ENCODE measurements around the gene GLI2. TPM values are rescaled to one million over a fixed set of nuclear protein-coding genes. Genes with fewer than 3 reads are reported as not detected.

GLI2 gene
- total RNA-seq, 1 experiment from 2014 or later: 11.6 TPM

GRCh38 chr2:120741571-120742561 lies 6.2 kb downstream of the GLI2 start:
- Histone ChIP-seq H3K4me3 (peak overlapping the region; percentile 31; the same call in 1 of the 2 replicates), H4K20me1 (ENCODE audit: insufficient read depth) (no peaks in the 10 kb centered on the region), H3K4me1 (replicated peaks; ENCODE audit: insufficient read depth) (peaks cover 9% of the 10 kb centered on the region), H2AFZ (no peak overlapping the region), H3K4me2 (peak overlapping the region; percentile 47; the same call in 1 of the 2 replicates), H3K27ac (no peak overlapping the region), H3K79me2 (ENCODE audit: low read depth) (no peaks in the 10 kb centered on the region), H3F3A (ENCODE audit: insufficient read depth, low read depth) (no peaks in the 10 kb centered on the region), H3K36me3 (ENCODE audit: low read depth) (no peaks in the 10 kb centered on the region), H3K9me2 (ENCODE audit: insufficient read depth) (no peaks in the 10 kb centered on the region), H3K9me3 (ENCODE audit: insufficient read depth, low read depth) (no peaks in the 10 kb centered on the region), H3K27me3 (ENCODE audit: insufficient read depth, low read depth) (peaks cover 96% of the 10 kb centered on the region)
- DNase-seq: peak in 1 of 2 experiments; percentile 31
- TF ChIP-seq CTCF (conservative IDR thresholded peaks at IDR 0.05) (no peak), EZH2 (IDR thresholded peaks at IDR 0.05; ENCODE audit: low read depth) (peak; percentile 99)
- ChIA-PET POLR2A (ENCODE audit: unreplicated experiment) (no interaction called here), CTCF (no interaction called here)
- no TSS peak for BruUV-seq (replicated peaks)
- intact Hi-C loops (cut with micrococcal nuclease; ENCODE audit: unreplicated experiment): no loop called here

DNA sequence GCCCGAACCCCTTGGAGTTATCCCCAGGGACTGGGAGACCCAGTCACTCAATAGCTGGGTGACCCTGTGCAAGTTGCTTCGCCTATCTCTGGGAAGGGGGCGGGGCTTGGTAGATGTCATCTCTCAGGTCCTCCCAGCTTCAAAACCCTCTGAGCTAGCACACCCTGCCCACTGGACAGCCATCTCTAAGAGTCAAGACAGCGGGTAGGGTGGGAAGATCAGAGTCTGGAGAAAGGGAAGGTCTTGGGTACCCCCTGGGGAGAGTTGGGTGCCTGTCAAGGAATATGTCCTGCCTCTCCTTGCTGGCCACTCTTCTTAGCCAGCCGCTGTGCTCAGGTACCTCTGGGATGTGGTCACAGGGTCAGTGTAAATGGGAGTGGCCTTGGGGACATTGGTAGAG lies 8.0 kb downstream of the GLI2 start:
- H4K20me1 ChIP-seq (ENCODE audit: insufficient read depth): no peaks in the 10 kb centered on the region
- H2AFZ ChIP-seq: no peak overlapping the region
- H3K27ac ChIP-seq: no peak overlapping the region
- BruUV-seq (replicated peaks): no TSS peak
- no peaks in the 10 kb centered on the region for H3K4me1 ChIP-seq (replicated peaks; ENCODE audit: insufficient read depth)
- ChIA-PET POLR2A (ENCODE audit: unreplicated experiment) (interaction anchor here (0.6 kb wide), 1 partner anchor 28 kb away, joined by 3 read pairs; no protein-coding TSS in a partner anchor), CTCF (no interaction called here)
- intact Hi-C loops (cut with micrococcal nuclease; ENCODE audit: unreplicated experiment): no loop called here
- no peak overlapping the region for H3K4me2 ChIP-seq
- H3K9me2 ChIP-seq (ENCODE audit: insufficient read depth): no peaks in the 10 kb centered on the region
- no peak for DNase-seq
- H3K36me3 ChIP-seq (ENCODE audit: low read depth): no peaks in the 10 kb centered on the region
- H3K79me2 ChIP-seq (ENCODE audit: low read depth): no peaks in the 10 kb centered on the region
- no peak overlapping the region for H3K4me3 ChIP-seq
- H3K9me3 ChIP-seq (ENCODE audit: insufficient read depth, low read depth): no peaks in the 10 kb centered on the region
- H3K27me3 ChIP-seq (ENCODE audit: insufficient read depth, low read depth): peaks cover 90% of the 10 kb centered on the region
- TF ChIP-seq CTCF (conservative IDR thresholded peaks at IDR 0.05) (no peak), EZH2 (IDR thresholded peaks at IDR 0.05; ENCODE audit: low read depth) (no peak)
- H3F3A ChIP-seq (ENCODE audit: insufficient read depth, low read depth): no peaks in the 10 kb centered on the region

DNA sequence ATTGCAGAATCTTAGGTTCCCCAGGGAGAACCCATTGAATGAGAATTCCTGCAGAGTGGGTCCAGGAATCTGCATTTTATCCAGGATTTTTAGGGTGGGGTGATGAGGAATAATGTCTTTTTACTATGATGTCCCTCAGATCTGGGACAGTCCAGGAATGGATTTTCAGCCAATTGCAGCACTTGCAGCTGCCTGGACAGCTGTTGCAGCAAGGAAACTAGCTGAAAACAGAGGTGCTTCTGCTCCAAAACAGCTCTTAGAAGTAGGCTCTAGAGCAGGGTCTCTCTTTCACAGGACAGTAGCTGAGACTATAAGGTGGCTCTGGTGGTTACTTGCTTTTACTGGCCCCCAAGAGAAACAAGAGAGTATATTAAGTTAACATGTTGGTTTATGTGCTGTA lies 9.1 kb downstream of the GLI2 start:
- Histone ChIP-seq H3K27ac (no peak overlapping the region), H2AFZ (no peak overlapping the region), H3K27me3 (ENCODE audit: insufficient read depth, low read depth) (peaks cover 90% of the 10 kb centered on the region), H3K9me2 (ENCODE audit: insufficient read depth) (no peaks in the 10 kb centered on the region), H3K4me2 (no peak overlapping the region), H3F3A (ENCODE audit: insufficient read depth, low read depth) (no peaks in the 10 kb centered on the region), H4K20me1 (ENCODE audit: insufficient read depth) (no peaks in the 10 kb centered on the region), H3K4me1 (replicated peaks; ENCODE audit: insufficient read depth) (no peaks in the 10 kb centered on the region), H3K79me2 (ENCODE audit: low read depth) (no peaks in the 10 kb centered on the region), H3K4me3 (no peak overlapping the region), H3K36me3 (ENCODE audit: low read depth) (no peaks in the 10 kb centered on the region), H3K9me3 (ENCODE audit: insufficient read depth, low read depth) (no peaks in the 10 kb centered on the region)
- DNase-seq: no peak
- POLR2A ChIA-PET (ENCODE audit: unreplicated experiment): no interaction called here
- no TSS peak for BruUV-seq (replicated peaks)
- intact Hi-C loops (cut with micrococcal nuclease; ENCODE audit: unreplicated experiment): no loop called here
- CTCF ChIA-PET: no interaction called here
- TF ChIP-seq CTCF (conservative IDR thresholded peaks at IDR 0.05) (no peak), EZH2 (IDR thresholded peaks at IDR 0.05; ENCODE audit: low read depth) (no peak)

Measured in PC-9 (cell line).